Thoracic aorta (tissue), 2 donors: ENCODE data around the gene RUNX1. TPM values are rescaled to one million over a fixed set of nuclear protein-coding genes. Genes with fewer than 3 reads are reported as not detected.
A peak's percentile ranks its signal among the peaks of the same experiment; 100 is the strongest.

Experiments used
- ATAC-seq: fragments of 150-250 bp; one replicate; pipeline ENCODE4 v1.8.0; 2017; ENCODE audit warnings: low read depth; ENCODE audit not compliant: insufficient number of reproducible peaks, low FRiP score
- DNase-seq: peaks from one replicate; pipeline ENCODE4 v3.0.0-alpha.2; 2020; ENCODE audit warnings: low spot score
- H3K27ac ChIP-seq, 2 donors: fragments of 200-600 bp; sonication (generic); 1 replicate in 1 of 2; 2 replicates in 1 of 2; pipeline ENCODE4 v1.5.1; 2016; ENCODE audit warnings: mild to moderate bottlenecking in 2 of 2, moderate library complexity in 2 of 2
- H3K27me3 ChIP-seq: fragments of 200-600 bp; sonication (generic); replicated peaks from 2 replicates; pipeline ENCODE4 v1.6.0; 2016; ENCODE audit warnings: mild to moderate bottlenecking; ENCODE audit not compliant: insufficient read depth
- H3K36me3 ChIP-seq: fragments of 200-600 bp; sonication (generic); one replicate; pipeline ENCODE4 v1.5.1; 2016
- H3K4me1 ChIP-seq, 2 donors: fragments of 200-600 bp; sonication (generic); 1 replicate in 1 of 2; 2 replicates in 1 of 2; pipeline versions ENCODE4 v1.5.1 to v1.6.0; 2016; ENCODE audit warnings: low read depth in 2 of 2, mild to moderate bottlenecking in 1 of 2; ENCODE audit not compliant: control insufficient read depth in 1 of 2
- H3K4me3 ChIP-seq: fragments of 200-600 bp; sonication (generic); 2 replicates; pipeline ENCODE4 v1.5.1; 2016; ENCODE audit warnings: mild to moderate bottlenecking
- H3K9me3 ChIP-seq: fragments of 200-600 bp; sonication (generic); 2 replicates; pipeline ENCODE4 v1.5.1; 2016
- total RNA-seq, 2 donors: library from RNA; depleted of rRNA; stranded (reverse); fragments of >200 nt; gene quantifications; one replicate each; pipeline versions ENCODE4 v1.1.0 to v1.2.3, GENCODE V29; 2016
- TF ChIP-seq, protein P1 (sequence below): fragments of 200-600 bp; sonication (generic); IDR thresholded peaks from one replicate; pipeline ENCODE4 v1.5.1; 2019; ENCODE audit warnings: antibody characterized with exemption

The RUNX1 gene
- total RNA-seq, 2 donors from 2014 or later = 47.4 to 64.7 TPM

DNA sequence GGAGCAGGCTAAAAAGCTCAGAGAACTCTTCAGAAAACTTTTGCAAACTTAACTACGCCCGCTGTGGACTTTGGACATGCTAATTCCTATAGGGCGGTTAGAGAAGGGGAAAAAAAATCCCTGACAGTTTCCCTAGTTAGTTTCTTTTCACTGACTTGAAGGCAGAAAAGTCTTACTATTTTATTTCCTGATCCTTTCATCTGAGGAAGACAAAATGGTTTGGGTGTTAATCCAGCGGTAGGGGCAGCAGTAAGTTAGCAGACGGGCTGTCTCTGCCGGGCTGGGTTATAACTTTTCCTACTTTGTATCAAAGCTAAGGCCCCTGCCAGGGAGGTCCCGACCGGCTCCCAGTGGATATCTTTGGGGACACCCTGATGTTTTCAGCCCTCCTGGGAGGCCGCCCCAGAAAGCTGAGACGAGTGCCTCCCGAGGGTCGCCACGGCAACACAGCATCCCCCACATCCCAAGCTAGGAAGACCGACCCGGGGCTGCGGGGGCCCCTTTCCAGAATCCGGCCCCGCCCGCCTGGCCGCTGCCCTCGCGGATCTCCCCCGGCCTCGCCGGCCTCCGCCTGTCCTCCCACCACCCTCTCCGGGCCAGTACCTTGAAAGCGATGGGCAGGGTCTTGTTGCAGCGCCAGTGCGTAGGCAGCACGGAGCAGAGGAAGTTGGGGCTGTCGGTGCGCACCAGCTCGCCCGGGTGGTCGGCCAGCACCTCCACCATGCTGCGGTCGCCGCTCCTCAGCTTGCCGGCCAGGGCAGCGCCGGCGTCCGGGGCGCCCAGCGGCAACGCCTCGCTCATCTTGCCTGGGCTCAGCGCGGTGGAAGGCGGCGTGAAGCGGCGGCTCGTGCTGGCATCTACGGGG is 162.6 kb downstream of the RUNX1 start:
- DNase-seq (no peak), ATAC-seq (no peak)
- Histone ChIP-seq H3K9me3 (no peaks in the 10 kb centered on the region), H3K36me3 (no peaks in the 10 kb centered on the region), H3K4me1 (peaks cover 20 to 43% of the 10 kb centered on the region in 2 donors), H3K27me3 (peaks cover 10% of the 10 kb centered on the region), H3K27ac (peak overlapping the region; percentile 62 to 66), H3K4me3 (peak overlapping the region; percentile 74)
- TF ChIP-seq, protein P1, sequence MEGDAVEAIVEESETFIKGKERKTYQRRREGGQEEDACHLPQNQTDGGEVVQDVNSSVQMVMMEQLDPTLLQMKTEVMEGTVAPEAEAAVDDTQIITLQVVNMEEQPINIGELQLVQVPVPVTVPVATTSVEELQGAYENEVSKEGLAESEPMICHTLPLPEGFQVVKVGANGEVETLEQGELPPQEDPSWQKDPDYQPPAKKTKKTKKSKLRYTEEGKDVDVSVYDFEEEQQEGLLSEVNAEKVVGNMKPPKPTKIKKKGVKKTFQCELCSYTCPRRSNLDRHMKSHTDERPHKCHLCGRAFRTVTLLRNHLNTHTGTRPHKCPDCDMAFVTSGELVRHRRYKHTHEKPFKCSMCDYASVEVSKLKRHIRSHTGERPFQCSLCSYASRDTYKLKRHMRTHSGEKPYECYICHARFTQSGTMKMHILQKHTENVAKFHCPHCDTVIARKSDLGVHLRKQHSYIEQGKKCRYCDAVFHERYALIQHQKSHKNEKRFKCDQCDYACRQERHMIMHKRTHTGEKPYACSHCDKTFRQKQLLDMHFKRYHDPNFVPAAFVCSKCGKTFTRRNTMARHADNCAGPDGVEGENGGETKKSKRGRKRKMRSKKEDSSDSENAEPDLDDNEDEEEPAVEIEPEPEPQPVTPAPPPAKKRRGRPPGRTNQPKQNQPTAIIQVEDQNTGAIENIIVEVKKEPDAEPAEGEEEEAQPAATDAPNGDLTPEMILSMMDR = no peak

- peaks cover 21 to 35% of the 10 kb centered on the region in 2 donors for H3K4me1 ChIP-seq
- peaks cover 3% of the 10 kb centered on the region for H3K27me3 ChIP-seq
- peak overlapping the region; percentile 62 to 66 for H3K27ac ChIP-seq
- no peak for DNase-seq
- no peaks in the 10 kb centered on the region for H3K36me3 ChIP-seq
- TF ChIP-seq, protein P1 = no peak
- no peaks in the 10 kb centered on the region for H3K9me3 ChIP-seq
- ATAC-seq = no peak
- peak overlapping the region; percentile 74 for H3K4me3 ChIP-seq
Measured at GRCh38 chr21:34885626-34886239, 163.4 kb downstream of the RUNX1 start.

DNA sequence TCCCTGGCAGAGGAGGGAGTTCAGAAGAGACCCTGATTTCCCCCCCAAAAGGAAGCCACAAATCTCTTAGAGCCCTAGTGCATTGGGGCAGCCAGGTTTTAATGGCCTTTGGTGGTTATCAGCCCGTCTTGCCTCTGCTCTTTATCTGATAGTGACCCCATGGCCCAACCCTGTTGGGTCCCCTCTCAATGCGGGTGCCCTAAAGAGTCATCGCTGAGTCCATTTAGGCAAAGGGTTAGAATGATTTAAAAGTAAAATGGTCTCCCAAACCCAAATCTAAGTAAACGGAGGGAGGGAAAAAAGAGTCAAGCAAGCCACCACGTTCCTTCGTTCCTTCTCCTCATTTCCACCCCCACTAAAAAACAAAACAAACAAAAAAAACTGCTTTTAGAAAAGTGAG is 164.0 kb downstream of the RUNX1 start:
- no peaks in the 10 kb centered on the region for H3K36me3 ChIP-seq
- peak overlapping the region in 1 of 2 donors; percentile 66 for H3K27ac ChIP-seq
- H3K27me3 ChIP-seq = no peaks in the 10 kb centered on the region
- TF ChIP-seq, protein P1 = no peak
- peaks cover 15 to 29% of the 10 kb centered on the region in 2 donors for H3K4me1 ChIP-seq
- H3K9me3 ChIP-seq = no peaks in the 10 kb centered on the region
- no peak for ATAC-seq
- no peak for DNase-seq
- H3K4me3 ChIP-seq = peak overlapping the region; percentile 74

GRCh38 chr21:34884346-34884929 is 164.7 kb downstream of the RUNX1 start:
- H3K4me3 ChIP-seq = peak overlapping the region; percentile 74
- peak overlapping the region in 1 of 2 donors; percentile 66 for H3K27ac ChIP-seq
- H3K27me3 ChIP-seq = no peaks in the 10 kb centered on the region
- DNase-seq (no peak), ATAC-seq (no peak)
- H3K9me3 ChIP-seq = no peaks in the 10 kb centered on the region
- TF ChIP-seq, protein P1 = no peak
- peaks cover 15 to 25% of the 10 kb centered on the region in 2 donors for H3K4me1 ChIP-seq
- no peaks in the 10 kb centered on the region for H3K36me3 ChIP-seq
